Smooth muscle cell (in vitro differentiated cells): ENCODE data around the gene HECW1. TPM values are rescaled to one million over a fixed set of nuclear protein-coding genes. Genes with fewer than 3 reads are reported as not detected.

Source experiments
- DNase-seq: peaks from one replicate; lab custom pipeline; 2025; ENCODE audit not compliant: unreplicated experiment; lab: John Stamatoyannopoulos, UW
- H2AFZ ChIP-seq: fragments of 200-600 bp; sonication (generic); 2 replicates; pipeline ENCODE4 v1.6.0; 2016; ENCODE audit warnings: antibody characterized with exemption, low read depth, mild to moderate bottlenecking
- H3F3A ChIP-seq: fragments of 200-600 bp; sonication (generic); 2 replicates; pipeline ENCODE4 v1.6.0; 2017; ENCODE audit warnings: antibody characterized with exemption, low read depth
- H3K27ac ChIP-seq: fragments of 200-600 bp; sonication (generic); 2 replicates; pipeline ENCODE4 v1.5.1; 2016; ENCODE audit warnings: low read depth, mild to moderate bottlenecking
- H3K27me3 ChIP-seq: fragments of 200-600 bp; sonication (generic); 2 replicates; pipeline ENCODE4 v1.6.1; 2016; ENCODE audit warnings: low read depth, mild to moderate bottlenecking
- H3K36me3 ChIP-seq: fragments of 200-600 bp; sonication (generic); 2 replicates; pipeline ENCODE4 v1.5.1; 2016; ENCODE audit warnings: low read depth
- H3K4me1 ChIP-seq: fragments of 200-600 bp; sonication (generic); 2 replicates; pipeline ENCODE4 v1.5.1; 2016; ENCODE audit warnings: low read depth
- H3K4me2 ChIP-seq: fragments of 200-600 bp; sonication (generic); 2 replicates; pipeline ENCODE4 v1.6.0; 2016; ENCODE audit warnings: mild to moderate bottlenecking
- H3K4me3 ChIP-seq: fragments of 200-600 bp; sonication (generic); 2 replicates; pipeline ENCODE4 v1.5.1; 2016; ENCODE audit warnings: mild to moderate bottlenecking
- H3K79me2 ChIP-seq: fragments of 200-600 bp; sonication (generic); 2 replicates; pipeline ENCODE4 v1.6.0; 2016; ENCODE audit warnings: low read depth, mild to moderate bottlenecking
- H3K9ac ChIP-seq: fragments of 200-600 bp; sonication (generic); 2 replicates; pipeline ENCODE4 v1.6.0; 2016; ENCODE audit warnings: low read depth
- H3K9me3 ChIP-seq: fragments of 200-600 bp; sonication (generic); replicated peaks from 2 replicates; pipeline ENCODE4 v1.5.1; 2016; ENCODE audit warnings: low read depth
- H4K20me1 ChIP-seq: fragments of 200-600 bp; sonication (generic); 2 replicates; pipeline ENCODE4 v1.6.0; 2016; ENCODE audit warnings: low read depth
- CTCF ChIP-seq: fragments of 200-600 bp; sonication (generic); IDR thresholded peaks from 2 replicates; pipeline ENCODE4 v1.5.1; 2017; ENCODE audit warnings: borderline replicate concordance, mild to moderate bottlenecking, antibody characterized with exemption; ENCODE audit not compliant: insufficient read depth, poor library complexity, severe bottlenecking
- WGBS: methylation state at CpG from one replicate; pipeline ENCODE4 v1.1.7; 2016; ENCODE audit warnings: low lambda C conversion rate; 5-methylcytosine and 5-hydroxymethylcytosine counted together
- polyA plus RNA-seq: library from polyadenylated mRNA; unstranded; fragments of >200 nt; fragmentation: Nextera tagmentation; extraction: Ambion mirVana; gene quantifications from 2 replicates; pipeline ENCODE4 v1.2.1, GENCODE V29; 2016
- total RNA-seq: library from RNA; depleted of rRNA; stranded (reverse); fragments of >200 nt; gene quantifications from 2 replicates; pipeline ENCODE4 v1.2.3, GENCODE V29; 2014

The HECW1 gene
- total and polyA plus RNA-seq, 2 experiments from 2014 or later, result 0.09 to 0.49 TPM

DNA sequence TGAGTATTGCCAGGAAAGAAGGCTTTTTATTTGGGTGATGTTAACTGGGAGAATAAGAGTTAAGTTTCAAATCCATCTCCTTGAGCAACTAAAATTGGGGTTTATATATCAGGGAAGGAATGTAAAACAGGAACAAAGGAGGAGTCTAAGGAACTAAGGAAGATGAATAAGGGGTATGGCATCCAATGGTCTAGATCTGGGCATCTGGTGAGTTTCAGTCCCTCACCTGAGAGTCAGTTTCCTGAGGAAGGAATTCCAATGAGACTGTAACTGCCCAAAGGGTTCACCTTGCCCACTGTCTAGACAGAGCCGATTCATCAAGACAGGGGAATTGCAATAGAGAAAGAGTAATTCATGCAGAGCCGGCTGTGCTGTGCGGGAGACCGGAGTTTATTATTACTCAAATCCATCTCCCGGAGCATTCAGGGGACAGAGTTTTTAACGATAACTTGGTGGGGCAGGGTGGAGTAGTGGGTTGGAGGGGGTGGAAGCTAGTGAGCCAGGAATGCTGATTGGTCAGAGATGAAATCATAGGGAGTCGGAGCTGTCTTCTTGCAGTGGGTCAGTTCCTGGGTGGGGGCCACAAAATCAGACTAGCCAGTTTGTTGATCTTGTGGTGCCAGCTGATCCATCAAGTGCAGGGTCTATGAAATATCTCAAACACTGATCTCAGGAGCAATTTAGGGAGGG is 282.1 kb downstream of the HECW1 start:
- 69% methylated on average over 7 of the region's 7 CpGs for WGBS
- Histone ChIP-seq H3K27me3 (no peaks in the 10 kb centered on the region), H3K27ac (peak overlapping the region; percentile 36), H2AFZ (no peak overlapping the region), H3F3A (no peaks in the 10 kb centered on the region), H3K4me2 (no peak overlapping the region), H3K9ac (no peak overlapping the region), H3K9me3 (no peaks in the 10 kb centered on the region), H3K4me1 (peaks cover 6% of the 10 kb centered on the region), H4K20me1 (no peaks in the 10 kb centered on the region), H3K79me2 (no peaks in the 10 kb centered on the region), H3K36me3 (no peaks in the 10 kb centered on the region), H3K4me3 (no peak overlapping the region)
- no peak for DNase-seq
- no peak for TF ChIP-seq CTCF

- no peaks in the 10 kb centered on the region for H3K27me3 ChIP-seq
- no peaks in the 10 kb centered on the region for H3K79me2 ChIP-seq
- H3K4me1 ChIP-seq, result peaks cover 6% of the 10 kb centered on the region
- no peak for TF ChIP-seq CTCF
- no peak overlapping the region for H3K9ac ChIP-seq
- H2AFZ ChIP-seq, result no peak overlapping the region
- no peak overlapping the region for H3K4me3 ChIP-seq
- no peak overlapping the region for H3K4me2 ChIP-seq
- no peaks in the 10 kb centered on the region for H3K9me3 ChIP-seq
- H3K36me3 ChIP-seq, result no peaks in the 10 kb centered on the region
- H3F3A ChIP-seq, result no peaks in the 10 kb centered on the region
- 64% methylated on average over 2 of the region's 2 CpGs for WGBS
- H4K20me1 ChIP-seq, result no peaks in the 10 kb centered on the region
- peak overlapping the region; percentile 36 for H3K27ac ChIP-seq
- no peak for DNase-seq
Measured at GRCh38 chr7:43395351-43395750, 282.9 kb downstream of the HECW1 start.

GRCh38 chr7:43396187-43396740 is 283.8 kb downstream of the HECW1 start:
- no peak for TF ChIP-seq CTCF
- H3K9me3 ChIP-seq, result no peaks in the 10 kb centered on the region
- no peak overlapping the region for H3K4me3 ChIP-seq
- no peaks in the 10 kb centered on the region for H3K79me2 ChIP-seq
- no peaks in the 10 kb centered on the region for H4K20me1 ChIP-seq
- no peaks in the 10 kb centered on the region for H3F3A ChIP-seq
- H3K9ac ChIP-seq, result no peak overlapping the region
- H3K4me1 ChIP-seq, result peaks cover 6% of the 10 kb centered on the region
- WGBS, result 65% methylated on average over 2 of the region's 2 CpGs
- DNase-seq, result no peak
- no peak overlapping the region for H3K27ac ChIP-seq
- no peak overlapping the region for H2AFZ ChIP-seq
- H3K36me3 ChIP-seq, result no peaks in the 10 kb centered on the region
- no peak overlapping the region for H3K4me2 ChIP-seq
- no peaks in the 10 kb centered on the region for H3K27me3 ChIP-seq

DNA sequence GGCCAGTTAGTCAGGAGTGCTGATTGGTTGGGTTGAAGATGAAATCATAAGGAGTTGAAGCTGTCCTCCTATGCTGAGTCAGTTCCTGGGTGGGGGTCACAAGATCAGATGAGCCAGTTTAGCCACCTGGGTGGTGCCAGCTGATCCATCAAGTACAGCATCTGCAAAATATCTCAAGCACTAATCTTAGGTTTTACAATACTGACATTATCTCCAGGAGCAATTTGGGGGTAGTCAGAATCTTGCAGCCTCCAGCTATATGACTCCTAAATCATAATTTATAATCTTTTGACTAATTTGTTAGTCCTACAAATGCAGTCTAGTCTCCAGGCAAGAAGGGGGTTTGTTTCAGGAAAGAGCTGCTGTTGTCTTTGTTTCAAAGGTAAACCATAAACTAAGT is 286.4 kb downstream of the HECW1 start:
- no peaks in the 10 kb centered on the region for H3F3A ChIP-seq
- H4K20me1 ChIP-seq, result no peaks in the 10 kb centered on the region
- H3K9ac ChIP-seq, result no peak overlapping the region
- no peak overlapping the region for H3K27ac ChIP-seq
- no peaks in the 10 kb centered on the region for H3K27me3 ChIP-seq
- DNase-seq, result no peak
- peaks cover 6% of the 10 kb centered on the region for H3K4me1 ChIP-seq
- H3K36me3 ChIP-seq, result no peaks in the 10 kb centered on the region
- no peak overlapping the region for H3K4me3 ChIP-seq
- H3K79me2 ChIP-seq, result no peaks in the 10 kb centered on the region
- no peak overlapping the region for H3K4me2 ChIP-seq
- H3K9me3 ChIP-seq, result no peaks in the 10 kb centered on the region
- no peak for TF ChIP-seq CTCF
- H2AFZ ChIP-seq, result no peak overlapping the region
